CD4-positive, alpha-beta T cell treated with Interleukin-6 for 4 hours (primary cell): Measurements from ENCODE around the gene NEK8.

Source experiments
- DNase-seq: peaks from one replicate; pipeline ENCODE4 v3.0.0-alpha.2; 2020; ENCODE audit warnings: mixed read lengths

Gene NEK8

GRCh38 chr17:28728364-28729200 is at the start of gene NEK8:
Gene NEK8 (plus strand): TSS chr17:28728788. CDS start chr17:28728814, 26 bp downstream.
- peak; percentile 97 for DNase-seq

- DNase-seq = no peak
Measured at GRCh38 chr17:28682655-28683054, 45.9 kb upstream of the NEK8 start.

- no peak for DNase-seq
Measured at GRCh38 chr17:28684963-28685362, 43.6 kb upstream of the NEK8 start.

- no peak for DNase-seq
Measured at GRCh38 chr17:28685366-28685765, 43.2 kb upstream of the NEK8 start.

GRCh38 chr17:28686296-28686695 is 42.3 kb upstream of the NEK8 start:
- DNase-seq = no peak

- DNase-seq = no peak
Measured at GRCh38 chr17:28688481-28688880, 40.1 kb upstream of the NEK8 start.

- DNase-seq = no peak
Measured at GRCh38 chr17:28689011-28689410, 39.6 kb upstream of the NEK8 start.

- DNase-seq = no peak
Measured at GRCh38 chr17:28693869-28694268, 34.7 kb upstream of the NEK8 start.

- DNase-seq = no peak
Measured at GRCh38 chr17:28698253-28698941, 30.2 kb upstream of the NEK8 start.

GRCh38 chr17:28700278-28700677 is 28.3 kb upstream of the NEK8 start:
- no peak for DNase-seq

GRCh38 chr17:28700830-28701492 is 27.6 kb upstream of the NEK8 start:
- DNase-seq = no peak

GRCh38 chr17:28702026-28702751 is 26.4 kb upstream of the NEK8 start:
- no peak for DNase-seq

- no peak for DNase-seq
Measured at GRCh38 chr17:28702752-28703150, 25.8 kb upstream of the NEK8 start.

GRCh38 chr17:28703552-28704218 is 24.9 kb upstream of the NEK8 start:
- DNase-seq = no peak

GRCh38 chr17:28704219-28704858 is 24.2 kb upstream of the NEK8 start:
- no peak for DNase-seq

GRCh38 chr17:28705074-28705659 is 23.4 kb upstream of the NEK8 start:
- no peak for DNase-seq

- DNase-seq = no peak
Measured at GRCh38 chr17:28705728-28706334, 22.8 kb upstream of the NEK8 start.

GRCh38 chr17:28706471-28707338 is 21.9 kb upstream of the NEK8 start:
- no peak for DNase-seq

GRCh38 chr17:28707339-28707720 is 21.3 kb upstream of the NEK8 start:
- no peak for DNase-seq
